IMR-90 (cell line): ENCODE measurements around the gene ASB12. TPM values are rescaled to one million over a fixed set of nuclear protein-coding genes. Genes with fewer than 3 reads are reported as not detected.

Source experiments
- ATAC-seq: fragments of 200-7000 bp; cut with Tn5 transposase; 2 replicates; pipeline ENCODE4 v1.9.1; 2020; ENCODE audit warnings: low read depth, mild to moderate bottlenecking, moderate library complexity
- BruUV-seq: library from RNA; stranded (reverse); fragments of 400-500 nt; replicated peaks from 2 replicates; lab custom pipeline; 2021; lab: Mats Ljungman, UMichigan
- CTCF ChIA-PET: fragments of 300-600 bp; formaldehyde crosslinking; extraction: SDS; loops from one replicate; lab custom pipeline; 2021; ENCODE audit warnings: antibody characterized with exemption; lab: Yijun Ruan, JAX
- POLR2A ChIA-PET: fragments of 300-600 bp; sonication (Branson Sonifier 250); formaldehyde crosslinking; loops from one replicate; lab custom pipeline; 2022; ENCODE audit warnings: antibody characterized with exemption; ENCODE audit not compliant: unreplicated experiment; lab: Charles Lee
- DNase-seq: peaks from one replicate; pipeline ENCODE4 v3.0.0; 2013
- H2AFZ ChIP-seq: replicated peaks from 2 replicates; pipeline ENCODE3; 2013; ENCODE audit warnings: low read length, mild to moderate bottlenecking; ENCODE audit not compliant: poor library complexity
- H2AK5ac ChIP-seq: 2 replicates; pipeline ENCODE4 v1.6.1; 2013; ENCODE audit warnings: low read depth, low read length, inconsistent platforms
- H2AK9ac ChIP-seq: replicated peaks from 2 replicates; pipeline ENCODE3; 2013; ENCODE audit warnings: mild to moderate bottlenecking, low read depth, low read length, moderate library complexity; ENCODE audit not compliant: poor library complexity
- H2BK120ac ChIP-seq: 2 replicates; pipeline ENCODE4 v1.6.1; 2013; ENCODE audit warnings: low read depth, low read length, inconsistent platforms
- H2BK15ac ChIP-seq: 3 replicates; pipeline ENCODE4 v1.6.1; 2013; ENCODE audit warnings: low read depth, low read length, inconsistent platforms
- H2BK20ac ChIP-seq: 2 replicates; pipeline ENCODE4 v1.6.1; 2013; ENCODE audit warnings: low read depth, mild to moderate bottlenecking, inconsistent platforms, low read length, moderate library complexity
- H2BK5ac ChIP-seq: 2 replicates; pipeline ENCODE4 v1.6.1; 2013; ENCODE audit warnings: mild to moderate bottlenecking, low read depth, low read length, inconsistent platforms; ENCODE audit not compliant: poor library complexity, severe bottlenecking
- H3K14ac ChIP-seq: replicated peaks from 2 replicates; pipeline ENCODE4 v1.6.1; 2013; ENCODE audit warnings: low read depth, low read length, inconsistent platforms
- H3K18ac ChIP-seq: 2 replicates; pipeline ENCODE4 v1.6.1; 2013; ENCODE audit warnings: low read depth, low read length, control low read depth
- H3K23ac ChIP-seq: 2 replicates; pipeline ENCODE4 v1.6.1; 2013; ENCODE audit warnings: low read depth, low read length, inconsistent platforms
- H3K27ac ChIP-seq: 2 replicates; pipeline ENCODE4 v1.5.1; 2013; ENCODE audit warnings: mild to moderate bottlenecking, control low read depth, low read length; ENCODE audit not compliant: insufficient read depth
- H3K27me3 ChIP-seq: 2 replicates; pipeline ENCODE4 v1.6.1; 2013; ENCODE audit warnings: low read length; ENCODE audit not compliant: control insufficient read depth, insufficient read depth
- H3K36me3 ChIP-seq: 2 replicates; pipeline ENCODE4 v1.6.1; 2013; ENCODE audit warnings: low read length, mixed read lengths; ENCODE audit not compliant: control insufficient read depth, insufficient read depth
- H3K4ac ChIP-seq: 2 replicates; pipeline ENCODE4 v1.6.1; 2013; ENCODE audit warnings: low read depth, low read length, inconsistent platforms
- H3K4me1 ChIP-seq: 2 replicates; pipeline ENCODE4 v1.6.1; 2013; ENCODE audit warnings: low read length, mixed read lengths; ENCODE audit not compliant: control insufficient read depth, insufficient read depth
- H3K4me2 ChIP-seq: 2 replicates; pipeline ENCODE4 v1.6.1; 2013; ENCODE audit warnings: low read depth, mild to moderate bottlenecking, control low read depth, low read length, moderate library complexity
- H3K4me3 ChIP-seq: 2 replicates; pipeline ENCODE4 v1.5.1; 2013; ENCODE audit warnings: low read depth, mild to moderate bottlenecking, control low read depth, low read length, moderate library complexity; ENCODE audit not compliant: insufficient read depth
- H3K56ac ChIP-seq: 2 replicates; pipeline ENCODE4 v1.6.1; 2013; ENCODE audit warnings: low read length, inconsistent platforms; ENCODE audit not compliant: insufficient read depth; ENCODE audit errors: extremely low read depth
- H3K79me1 ChIP-seq, 2 experiments: 2 replicates each; pipeline ENCODE4 v1.6.1; 2013; ENCODE audit warnings: low read length in 2 of 2, inconsistent platforms in 1 of 2, low read depth in 1 of 2
- H3K9ac ChIP-seq: 2 replicates; pipeline ENCODE4 v1.6.1; 2013; ENCODE audit warnings: low read depth, low read length, control low read depth
- H3K9me1 ChIP-seq: 2 replicates; pipeline ENCODE4 v1.6.1; 2013; ENCODE audit warnings: low read length, inconsistent platforms; ENCODE audit not compliant: insufficient read depth
- H3K9me3 ChIP-seq: 2 replicates; pipeline ENCODE4 v1.6.1; 2013; ENCODE audit warnings: low read length; ENCODE audit not compliant: control insufficient read depth, insufficient read depth
- H4K20me1 ChIP-seq: 2 replicates; pipeline ENCODE4 v1.6.1; 2013; ENCODE audit warnings: low read length, inconsistent platforms; ENCODE audit not compliant: insufficient read depth
- H4K5ac ChIP-seq: 2 replicates; pipeline ENCODE4 v1.6.1; 2013; ENCODE audit warnings: mild to moderate bottlenecking, low read depth, low read length, control low read depth
- H4K8ac ChIP-seq, 2 experiments: 2 replicates each; pipeline ENCODE4 v1.6.1; 2013; ENCODE audit warnings: low read depth in 2 of 2, low read length in 2 of 2, control low read depth in 1 of 2, inconsistent platforms in 1 of 2
- H4K91ac ChIP-seq: 2 replicates; pipeline ENCODE4 v1.6.1; 2013; ENCODE audit warnings: low read depth, low read length, inconsistent platforms; ENCODE audit not compliant: insufficient read depth
- CEBPB ChIP-seq: IDR thresholded peaks from 2 replicates; pipeline ENCODE4 v1.6.1; 2012; ENCODE audit warnings: low read depth, low read length, improper control_type of control experiment
- CTCF ChIP-seq: conservative IDR thresholded peaks from 2 replicates; pipeline ENCODE4 v1.5.1; 2012; ENCODE audit warnings: mild to moderate bottlenecking, low read depth, low read length, improper control_type of control experiment
- ELK1 ChIP-seq: fragments of 150-350 bp; IDR thresholded peaks from 2 replicates; pipeline ENCODE4 v1.6.1; 2016; ENCODE audit warnings: low read depth, mild to moderate bottlenecking, low read length, moderate library complexity, borderline replicate concordance
- FOS ChIP-seq: fragments of 150-350 bp; IDR thresholded peaks from 2 replicates; pipeline ENCODE4 v1.6.1; 2016; ENCODE audit warnings: low read depth, low read length
- MAFK ChIP-seq: IDR thresholded peaks from 2 replicates; pipeline ENCODE4 v1.6.1; 2012; ENCODE audit warnings: low read depth, low read length, improper control_type of control experiment
- MAZ ChIP-seq: IDR thresholded peaks from 2 replicates; pipeline ENCODE4 v1.6.1; 2012; ENCODE audit warnings: low read depth, mild to moderate bottlenecking, low read length, improper control_type of control experiment, moderate library complexity, borderline replicate concordance
- MXI1 ChIP-seq: IDR thresholded peaks from 2 replicates; pipeline ENCODE4 v1.6.1; 2012; ENCODE audit warnings: low read depth, mild to moderate bottlenecking, low read length, moderate library complexity, borderline replicate concordance
- NFE2L2 ChIP-seq: fragments of 150-350 bp; IDR thresholded peaks from 2 replicates; pipeline ENCODE4 v1.6.1; 2016; ENCODE audit warnings: low read depth, mild to moderate bottlenecking, low read length
- POLR2A ChIP-seq: IDR thresholded peaks from 2 replicates; pipeline ENCODE4 v1.6.1; 2012; ENCODE audit warnings: mild to moderate bottlenecking, low read depth, low read length
- RCOR1 ChIP-seq: IDR thresholded peaks from 2 replicates; pipeline ENCODE4 v1.6.1; 2012; ENCODE audit warnings: mild to moderate bottlenecking, low read length, improper control_type of control experiment; ENCODE audit not compliant: insufficient replicate concordance
- SMC3 ChIP-seq: fragments of 150-350 bp; IDR thresholded peaks from 2 replicates; pipeline ENCODE4 v1.6.1; 2016; ENCODE audit warnings: low read depth, mild to moderate bottlenecking, antibody characterized with exemption, low read length, moderate library complexity
- USF2 ChIP-seq: fragments of 150-350 bp; IDR thresholded peaks from 2 replicates; pipeline ENCODE4 v1.6.1; 2017; ENCODE audit warnings: mild to moderate bottlenecking, antibody characterized with exemption, low read length, low read depth
- WGBS, 2 experiments: methylation state at CpG; one replicate each; pipeline versions ENCODE4 v1.1.5 to v1.1.7; 2013; ENCODE audit warnings: missing lambda C conversion rate in 2 of 2; ENCODE audit not compliant: insufficient read length in 1 of 2; ENCODE audit errors: extremely low coverage in 2 of 2; 5-methylcytosine and 5-hydroxymethylcytosine counted together
- dilution Hi-C: fragments of 300-500 bp; cut with HindIII; formaldehyde crosslinking; loops from one replicate; pipeline ENCODE4 v1.14.3; 2018; ENCODE audit warnings: low sequenced_read_pairs; ENCODE audit not compliant: unreplicated experiment
- in situ Hi-C: fragments of 300-500 bp; cut with MboI; formaldehyde crosslinking; loops from 3 replicates; pipeline ENCODE4 v1.14.3; 2019; ENCODE audit warnings: low sequenced_read_pairs, inconsistent platforms, mixed read lengths
- intact Hi-C: fragments of 100-400 bp; cut with micrococcal nuclease; formaldehyde crosslinking; loops from 2 replicates; pipeline ENCODE4 v1.10.0; 2022
- polyA plus RNA-seq, 3 experiments: library from polyadenylated mRNA; depleted of rRNA; stranded (reverse); fragments of >200 nt; gene quantifications; 2 replicates each; pipeline ENCODE4 v1.2.3, GENCODE V29; 2012; ENCODE audit warnings: low replicate concordance in 1 of 3
- total RNA-seq: library from RNA; depleted of rRNA; stranded (reverse); fragments of >200 nt; gene quantifications from 2 replicates; pipeline ENCODE4 v1.2.3, GENCODE V29; 2012

Gene ASB12
- total and polyA plus RNA-seq, 2 of the 4 experiments (the other 2 are of a cell fraction), result not detected

DNA sequence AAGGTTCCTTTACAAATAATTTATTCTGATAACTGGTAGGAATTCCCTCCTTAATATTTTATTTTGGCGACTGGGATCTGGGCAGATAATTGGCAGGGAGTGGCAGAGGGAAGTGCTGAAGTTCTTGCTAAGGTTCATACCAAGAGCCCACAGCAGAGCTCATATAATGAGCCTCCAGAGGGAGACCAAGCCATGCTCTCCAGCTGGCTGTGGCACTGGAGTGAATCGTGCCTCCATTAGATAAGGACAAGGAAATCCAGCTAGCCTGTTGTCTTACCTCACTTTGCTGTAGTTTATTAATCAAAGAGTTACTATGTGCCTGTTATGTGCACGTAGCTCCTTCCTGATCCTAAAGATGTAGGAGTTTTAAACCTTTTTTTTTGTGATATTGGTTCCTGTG, 1.3 kb downstream of the ASB12 start:
- Histone ChIP-seq H2AFZ (no peak overlapping the region), H3K4ac (no peak overlapping the region), H2BK5ac (no peak overlapping the region), H4K8ac (no peak overlapping the region), H3K27ac (no peak overlapping the region), H3K14ac (no peak overlapping the region), H4K20me1 (no peaks in the 10 kb centered on the region), H3K36me3 (no peaks in the 10 kb centered on the region), H2BK15ac (no peak overlapping the region), H3K18ac (no peak overlapping the region), H3K4me1 (no peaks in the 10 kb centered on the region), H3K23ac (no peak overlapping the region), H3K79me1 (no peaks in the 10 kb centered on the region), H2AK9ac (no peak overlapping the region), H3K4me2 (no peak overlapping the region), H4K91ac (no peak overlapping the region), H3K56ac (no peak overlapping the region), H3K9me1 (no peaks in the 10 kb centered on the region), H2BK20ac (no peak overlapping the region), H3K27me3 (no peaks in the 10 kb centered on the region), H4K5ac (no peak overlapping the region), H3K9me3 (no peaks in the 10 kb centered on the region), H2AK5ac (no peak overlapping the region), H3K9ac (no peak overlapping the region), H2BK120ac (no peak overlapping the region), H3K4me3 (no peak overlapping the region)
- ChIA-PET POLR2A (no interaction called here), CTCF (interaction anchor here (0.6 kb wide), 1 partner anchor 202 kb away, joined by 3 read pairs; no protein-coding TSS in a partner anchor)
- dilution Hi-C loops, result no loop called here
- intact Hi-C loops, result no loop called here
- DNase-seq, result no peak
- in situ Hi-C loops, result no loop called here
- TF ChIP-seq MAFK (no peak), ELK1 (no peak), RCOR1 (no peak), NFE2L2 (no peak), CTCF (no peak), CEBPB (no peak), SMC3 (no peak), MAZ (no peak), FOS (no peak), MXI1 (no peak), POLR2A (no peak), USF2 (no peak)
- no CpG with 5 or more reads among the region's 3 CpGs for WGBS, 2 experiments
- BruUV-seq, result no TSS peak
- ATAC-seq, result no peak
